Prostate gland (tissue), 2 donors: Measurements from ENCODE around the gene CDH24.

Experiments used
- POLR2AphosphoS5 ChIP-seq: sonication (generic); formaldehyde crosslinking; IDR thresholded peaks from one replicate; pipeline ENCODE4 v1.6.1; 2017; ENCODE audit warnings: antibody characterized with exemption
- TF ChIP-seq, protein P1 (sequence below), 4 experiments: fragments of 200-600 bp in 2 of 4; fragments of 450-650 bp in 2 of 4; sonication (generic) in 2 of 4; IDR thresholded peaks; 1 replicate in 3 of 4; 2 replicates in 1 of 4; pipeline ENCODE4 v1.5.1; 2016 to 2019; ENCODE audit warnings: antibody characterized with exemption in 4 of 4, mild to moderate bottlenecking in 2 of 4, moderate library complexity in 2 of 4

DNA sequence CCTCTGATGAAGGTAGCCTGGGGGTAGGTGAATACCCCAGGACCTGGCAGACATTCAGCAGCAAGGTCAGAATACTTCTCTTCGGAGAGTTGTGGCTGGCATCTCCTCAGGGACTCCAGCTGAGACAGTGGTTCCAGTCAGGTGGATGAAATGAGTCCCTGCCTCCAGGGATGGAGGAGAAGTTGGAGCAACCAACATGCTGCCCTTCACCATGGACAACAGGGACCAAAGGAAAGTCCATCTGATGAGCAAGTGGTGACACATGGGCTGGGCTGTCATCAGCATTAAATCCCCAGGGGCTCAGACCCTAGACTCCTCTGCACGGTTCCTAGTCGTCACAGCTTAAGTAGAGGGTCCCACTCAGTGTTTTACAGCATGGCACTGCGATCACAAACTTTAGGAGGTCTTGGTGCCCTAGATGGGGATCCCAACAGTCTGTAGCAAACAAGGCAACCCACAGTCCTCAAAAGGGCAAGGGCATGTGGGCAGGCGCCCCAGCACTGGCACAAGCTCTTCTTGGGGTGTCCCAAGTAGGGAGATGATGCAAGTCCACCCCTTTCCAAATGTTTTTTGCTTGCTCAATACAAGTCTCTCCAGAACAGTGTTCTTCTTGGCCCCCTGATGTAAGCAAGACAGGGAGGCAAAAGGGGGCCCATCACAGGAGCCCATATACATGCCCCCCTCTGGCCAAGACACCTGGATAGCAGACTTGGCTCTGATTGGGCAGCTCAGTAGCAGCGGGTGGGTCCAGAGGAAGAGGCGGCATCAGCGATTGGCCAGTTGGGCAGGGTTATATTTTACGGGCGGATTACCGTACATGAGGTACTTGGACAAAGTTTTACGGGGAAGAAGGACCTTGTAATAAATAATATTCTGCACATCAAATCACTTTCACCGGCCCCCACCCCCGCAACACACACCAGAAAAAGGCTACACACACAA is 10.8 kb upstream of the CDH24 start:
- TF ChIP-seq, protein P1, sequence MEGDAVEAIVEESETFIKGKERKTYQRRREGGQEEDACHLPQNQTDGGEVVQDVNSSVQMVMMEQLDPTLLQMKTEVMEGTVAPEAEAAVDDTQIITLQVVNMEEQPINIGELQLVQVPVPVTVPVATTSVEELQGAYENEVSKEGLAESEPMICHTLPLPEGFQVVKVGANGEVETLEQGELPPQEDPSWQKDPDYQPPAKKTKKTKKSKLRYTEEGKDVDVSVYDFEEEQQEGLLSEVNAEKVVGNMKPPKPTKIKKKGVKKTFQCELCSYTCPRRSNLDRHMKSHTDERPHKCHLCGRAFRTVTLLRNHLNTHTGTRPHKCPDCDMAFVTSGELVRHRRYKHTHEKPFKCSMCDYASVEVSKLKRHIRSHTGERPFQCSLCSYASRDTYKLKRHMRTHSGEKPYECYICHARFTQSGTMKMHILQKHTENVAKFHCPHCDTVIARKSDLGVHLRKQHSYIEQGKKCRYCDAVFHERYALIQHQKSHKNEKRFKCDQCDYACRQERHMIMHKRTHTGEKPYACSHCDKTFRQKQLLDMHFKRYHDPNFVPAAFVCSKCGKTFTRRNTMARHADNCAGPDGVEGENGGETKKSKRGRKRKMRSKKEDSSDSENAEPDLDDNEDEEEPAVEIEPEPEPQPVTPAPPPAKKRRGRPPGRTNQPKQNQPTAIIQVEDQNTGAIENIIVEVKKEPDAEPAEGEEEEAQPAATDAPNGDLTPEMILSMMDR (IDR thresholded peaks at IDR 0.05) = no peak
- TF ChIP-seq POLR2AphosphoS5 = no peak
